ENCODE results near the gene GSTM5.
"Not testable (repeated sequence)": the region's sequence is repeated elsewhere in the genome, so short reads cannot be mapped to it uniquely, and the experiment has no call there.

The GSTM5 gene

GRCh38 chr1:109684777-109685176 lies 27.3 kb upstream of the GSTM5 start:
- H3K4me1 ChIP-seq (ENCODE audit: control insufficient read depth, low read depth, low read length); H3K27ac ChIP-seq (ENCODE audit: low read length); H3K9ac ChIP-seq (ENCODE audit: low read length); H3K36me3 ChIP-seq (ENCODE audit: control insufficient read depth, low read depth, low read length); H3K9me3 ChIP-seq (ENCODE audit: control insufficient read depth, low read depth, low read length); H3K4me3 ChIP-seq (ENCODE audit: low read length); H3K27me3 ChIP-seq (ENCODE audit: control insufficient read depth, insufficient read depth, low read length): not testable (repeated sequence)

DNA sequence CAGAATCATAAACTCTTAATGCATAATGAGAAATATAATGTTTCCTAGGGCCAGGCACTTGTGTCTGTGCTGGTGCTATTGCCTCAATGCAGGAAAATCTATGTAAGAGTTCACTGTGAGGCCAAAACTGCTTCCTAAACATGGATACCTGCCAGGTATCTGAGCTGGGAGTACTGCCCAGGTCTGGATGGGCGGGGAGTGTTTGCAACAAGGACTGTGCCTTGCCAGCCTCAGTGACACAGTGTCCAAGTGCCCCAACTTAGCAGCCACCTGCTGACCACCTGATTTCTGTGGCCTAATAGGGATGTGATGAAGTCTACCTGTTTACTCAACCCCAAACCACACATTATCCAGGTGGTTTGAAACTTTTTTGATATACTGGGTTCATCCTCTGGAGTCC lies 26.7 kb upstream of the GSTM5 start:
- H3K9ac ChIP-seq (ENCODE audit: low read length); H3K27me3 ChIP-seq (ENCODE audit: control insufficient read depth, insufficient read depth, low read length); H3K36me3 ChIP-seq (ENCODE audit: control insufficient read depth, low read depth, low read length); H3K9me3 ChIP-seq (ENCODE audit: control insufficient read depth, low read depth, low read length); H3K4me3 ChIP-seq (ENCODE audit: low read length); H3K4me1 ChIP-seq (ENCODE audit: control insufficient read depth, low read depth, low read length); H3K27ac ChIP-seq (ENCODE audit: low read length): not testable (repeated sequence)

DNA sequence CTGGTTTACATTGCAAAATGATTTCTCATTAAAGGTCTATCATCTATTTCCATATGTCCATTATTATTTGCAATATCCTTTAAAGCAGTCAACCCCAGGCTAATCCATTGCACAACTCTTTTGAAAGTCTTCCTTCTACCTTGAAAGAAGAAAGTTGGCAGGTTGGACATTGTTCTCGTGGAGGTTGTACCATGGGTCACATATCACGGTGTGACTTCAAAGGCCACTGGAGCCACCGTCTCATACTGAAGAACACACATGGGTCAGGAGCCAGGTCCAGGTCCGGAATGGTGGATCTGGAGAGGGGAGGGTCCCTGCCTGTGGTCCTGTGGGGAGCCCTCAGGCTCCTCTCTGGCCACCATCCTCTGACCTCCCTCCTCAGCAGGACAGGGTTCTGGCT lies 26.2 kb upstream of the GSTM5 start:
- not testable (repeated sequence) for H3K27ac ChIP-seq (ENCODE audit: low read length); H3K27me3 ChIP-seq (ENCODE audit: control insufficient read depth, insufficient read depth, low read length); H3K9me3 ChIP-seq (ENCODE audit: control insufficient read depth, low read depth, low read length); H3K4me1 ChIP-seq (ENCODE audit: control insufficient read depth, low read depth, low read length); H3K36me3 ChIP-seq (ENCODE audit: control insufficient read depth, low read depth, low read length); H3K4me3 ChIP-seq (ENCODE audit: low read length); H3K9ac ChIP-seq (ENCODE audit: low read length)

DNA sequence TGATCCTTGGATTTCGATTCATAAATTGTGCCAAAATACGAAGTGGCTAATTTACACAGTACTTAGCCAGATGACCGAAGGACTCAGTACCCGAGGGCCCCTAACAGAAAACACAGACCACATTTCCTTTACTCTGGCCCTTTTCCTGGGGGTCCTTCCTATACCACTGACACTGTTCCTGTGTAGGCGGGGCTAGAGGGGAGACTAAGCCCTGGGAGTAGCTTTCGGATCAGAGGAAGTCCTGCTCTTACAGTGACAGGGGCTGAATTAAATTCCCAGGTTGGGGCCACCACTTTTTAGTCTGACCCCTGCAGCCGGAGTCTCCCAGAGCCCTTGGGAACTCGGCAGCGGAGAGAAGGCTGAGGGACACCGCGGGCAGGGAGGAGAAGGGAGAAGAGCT lies 24.9 kb upstream of the GSTM5 start:
- not testable (repeated sequence) for H3K9ac ChIP-seq (ENCODE audit: low read length); H3K36me3 ChIP-seq (ENCODE audit: control insufficient read depth, low read depth, low read length); H3K27ac ChIP-seq (ENCODE audit: low read length); H3K4me1 ChIP-seq (ENCODE audit: control insufficient read depth, low read depth, low read length); H3K27me3 ChIP-seq (ENCODE audit: control insufficient read depth, insufficient read depth, low read length); H3K9me3 ChIP-seq (ENCODE audit: control insufficient read depth, low read depth, low read length)
- H3K4me3 ChIP-seq (ENCODE audit: low read length) = peak overlapping the region; percentile 66

DNA sequence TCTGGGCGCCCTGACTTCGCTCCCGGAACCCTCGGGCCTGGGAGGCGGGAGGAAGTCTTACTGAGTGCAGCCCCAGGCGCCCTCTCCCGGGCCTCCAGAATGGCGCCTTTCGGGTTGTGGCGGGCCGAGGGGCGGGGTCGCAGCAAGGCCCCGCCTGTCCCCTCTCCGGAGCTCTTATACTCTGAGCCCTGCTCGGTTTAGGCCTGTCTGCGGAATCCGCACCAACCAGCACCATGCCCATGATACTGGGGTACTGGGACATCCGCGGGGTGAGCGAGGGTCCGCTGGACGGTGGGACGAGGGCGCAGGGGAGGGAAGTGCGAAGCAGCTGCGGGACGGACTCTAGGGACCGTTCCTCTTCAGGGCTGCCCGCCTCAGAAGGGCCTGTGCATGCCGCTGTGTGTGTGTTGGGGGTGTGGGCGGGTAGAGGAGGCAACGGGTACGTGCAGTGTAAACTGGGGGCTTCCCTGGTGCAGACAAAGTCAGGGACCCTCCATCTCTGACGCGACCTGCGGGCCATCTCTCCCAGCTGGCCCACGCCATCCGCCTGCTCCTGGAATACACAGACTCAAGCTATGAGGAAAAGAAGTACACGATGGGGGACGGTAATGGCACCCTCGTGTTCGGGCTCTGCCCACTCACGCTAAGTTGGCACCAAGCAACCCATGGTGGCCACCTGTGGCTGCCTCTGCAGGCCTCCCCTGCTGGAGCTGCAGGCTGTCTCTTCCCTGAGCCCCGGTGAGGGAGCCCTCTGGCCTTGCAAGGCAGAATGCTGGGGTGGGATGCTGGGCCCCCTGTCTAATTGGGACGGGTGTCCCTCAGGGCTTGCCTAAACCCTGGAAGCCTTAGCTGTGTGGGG lies 24.2 kb upstream of the GSTM5 start, which contains the start of gene GSTM1:
GSTM1 (plus strand) TSS at position 177 of the 859 bp plus-strand sequence; CDS start at position 234, 57 bp downstream.
- H3K9me3 ChIP-seq (ENCODE audit: control insufficient read depth, low read depth, low read length) = no peaks in the 10 kb centered on the region
- H3K36me3 ChIP-seq (ENCODE audit: control insufficient read depth, low read depth, low read length) = no peaks in the 10 kb centered on the region
- no peaks in the 10 kb centered on the region for H3K4me1 ChIP-seq (ENCODE audit: control insufficient read depth, low read depth, low read length)
- H3K9ac ChIP-seq (ENCODE audit: low read length) = peak within 1 kb of the TSS; percentile 36
- H3K27me3 ChIP-seq (ENCODE audit: control insufficient read depth, insufficient read depth, low read length) = no peaks in the 10 kb centered on the region
- H3K4me3 ChIP-seq (ENCODE audit: low read length) = peak within 1 kb of the TSS; percentile 66
- H3K27ac ChIP-seq (ENCODE audit: low read length) = no peak within 1 kb of the TSS

DNA sequence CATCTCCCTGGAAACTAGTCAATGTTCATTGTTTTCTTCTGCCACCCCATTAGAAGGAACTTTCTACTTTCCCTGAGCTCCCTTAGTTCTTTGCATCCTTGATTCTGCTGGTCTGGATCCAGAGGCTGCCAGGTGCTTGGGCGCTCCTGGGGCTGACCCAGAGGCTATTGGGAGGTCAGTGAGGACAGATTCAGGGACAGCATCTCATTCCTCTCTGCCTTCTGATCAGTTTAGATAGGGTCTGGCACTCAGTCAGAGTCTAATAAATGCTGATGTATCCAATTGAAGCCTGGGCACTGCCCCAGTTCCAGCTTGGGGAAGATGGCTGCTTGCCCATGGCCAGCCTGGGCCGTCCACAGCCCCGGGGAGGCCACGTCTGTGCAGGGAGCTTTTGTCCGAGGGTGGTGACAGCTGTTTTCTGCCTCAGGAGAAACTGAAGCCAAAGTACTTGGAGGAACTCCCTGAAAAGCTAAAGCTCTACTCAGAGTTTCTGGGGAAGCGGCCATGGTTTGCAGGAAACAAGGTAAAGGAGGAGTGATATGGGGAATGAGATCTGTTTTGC lies 22.1 kb upstream of the GSTM5 start:
- Histone ChIP-seq H3K4me1 (ENCODE audit: control insufficient read depth, low read depth, low read length) (no peaks in the 10 kb centered on the region), H3K9ac (ENCODE audit: low read length) (no peak overlapping the region), H3K9me3 (ENCODE audit: control insufficient read depth, low read depth, low read length) (no peaks in the 10 kb centered on the region), H3K36me3 (ENCODE audit: control insufficient read depth, low read depth, low read length) (no peaks in the 10 kb centered on the region), H3K27me3 (ENCODE audit: control insufficient read depth, insufficient read depth, low read length) (no peaks in the 10 kb centered on the region), H3K4me3 (ENCODE audit: low read length) (no peak overlapping the region), H3K27ac (ENCODE audit: low read length) (no peak overlapping the region)

DNA sequence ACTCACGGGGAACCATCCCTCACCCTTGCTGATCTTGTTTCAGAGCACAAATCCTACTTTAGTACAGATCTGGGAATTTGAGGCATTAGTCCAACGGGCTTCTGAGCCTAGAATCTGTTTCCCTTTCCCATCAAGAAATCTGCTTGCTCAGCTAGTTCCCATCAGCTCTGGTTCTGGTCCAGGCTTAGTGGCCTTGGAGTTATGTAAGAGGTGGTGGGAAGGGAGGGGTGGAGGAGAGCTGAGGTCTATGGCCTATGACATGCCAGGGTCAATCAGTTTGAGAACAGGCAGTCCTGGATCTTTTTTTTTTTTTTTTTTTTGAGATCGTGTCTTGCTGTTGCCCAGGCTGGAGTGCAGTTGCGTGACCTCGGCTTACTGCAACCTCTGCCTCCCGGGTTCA lies 20.3 kb upstream of the GSTM5 start:
- no peaks in the 10 kb centered on the region for H3K9me3 ChIP-seq (ENCODE audit: control insufficient read depth, low read depth, low read length)
- no peak overlapping the region for H3K4me3 ChIP-seq (ENCODE audit: low read length)
- no peaks in the 10 kb centered on the region for H3K36me3 ChIP-seq (ENCODE audit: control insufficient read depth, low read depth, low read length)
- no peaks in the 10 kb centered on the region for H3K27me3 ChIP-seq (ENCODE audit: control insufficient read depth, insufficient read depth, low read length)
- H3K27ac ChIP-seq (ENCODE audit: low read length) = no peak overlapping the region
- no peaks in the 10 kb centered on the region for H3K4me1 ChIP-seq (ENCODE audit: control insufficient read depth, low read depth, low read length)
- no peak overlapping the region for H3K9ac ChIP-seq (ENCODE audit: low read length)

GRCh38 chr1:109694400-109694799 lies 17.7 kb upstream of the GSTM5 start:
- H3K27me3 ChIP-seq (ENCODE audit: control insufficient read depth, insufficient read depth, low read length); H3K36me3 ChIP-seq (ENCODE audit: control insufficient read depth, low read depth, low read length); H3K27ac ChIP-seq (ENCODE audit: low read length); H3K4me1 ChIP-seq (ENCODE audit: control insufficient read depth, low read depth, low read length); H3K4me3 ChIP-seq (ENCODE audit: low read length); H3K9ac ChIP-seq (ENCODE audit: low read length); H3K9me3 ChIP-seq (ENCODE audit: control insufficient read depth, low read depth, low read length): not testable (repeated sequence)

- H3K9me3 ChIP-seq (ENCODE audit: control insufficient read depth, low read depth, low read length); H3K27me3 ChIP-seq (ENCODE audit: control insufficient read depth, insufficient read depth, low read length); H3K4me1 ChIP-seq (ENCODE audit: control insufficient read depth, low read depth, low read length); H3K9ac ChIP-seq (ENCODE audit: low read length); H3K36me3 ChIP-seq (ENCODE audit: control insufficient read depth, low read depth, low read length); H3K27ac ChIP-seq (ENCODE audit: low read length); H3K4me3 ChIP-seq (ENCODE audit: low read length): not testable (repeated sequence)
Observed at GRCh38 chr1:109695138-109695537, 16.9 kb upstream of the GSTM5 start.

DNA sequence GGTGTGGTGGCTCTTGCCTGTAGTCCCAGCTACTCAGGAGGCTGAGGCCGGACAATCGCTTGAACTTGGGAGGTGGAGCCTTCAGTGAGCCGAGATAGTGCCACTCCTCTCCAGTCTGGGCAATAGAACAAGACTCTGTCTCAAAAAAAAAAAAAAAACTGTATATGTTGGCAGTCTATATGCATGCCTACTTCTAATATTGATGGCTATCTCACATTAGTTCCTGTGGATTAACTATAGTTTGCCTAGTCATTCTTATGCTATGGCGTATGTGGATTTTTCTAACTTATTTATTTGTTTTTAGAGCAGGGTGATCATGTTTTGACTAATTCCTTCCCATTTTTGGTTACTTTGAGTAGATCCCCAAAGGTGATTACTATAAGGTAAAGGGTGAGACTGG lies 15.0 kb upstream of the GSTM5 start:
- Histone ChIP-seq H3K9me3 (ENCODE audit: control insufficient read depth, low read depth, low read length) (no peaks in the 10 kb centered on the region), H3K9ac (ENCODE audit: low read length) (no peak overlapping the region), H3K4me3 (ENCODE audit: low read length) (no peak overlapping the region), H3K36me3 (ENCODE audit: control insufficient read depth, low read depth, low read length) (no peaks in the 10 kb centered on the region), H3K4me1 (ENCODE audit: control insufficient read depth, low read depth, low read length) (no peaks in the 10 kb centered on the region), H3K27me3 (ENCODE audit: control insufficient read depth, insufficient read depth, low read length) (no peaks in the 10 kb centered on the region), H3K27ac (ENCODE audit: low read length) (no peak overlapping the region)

DNA sequence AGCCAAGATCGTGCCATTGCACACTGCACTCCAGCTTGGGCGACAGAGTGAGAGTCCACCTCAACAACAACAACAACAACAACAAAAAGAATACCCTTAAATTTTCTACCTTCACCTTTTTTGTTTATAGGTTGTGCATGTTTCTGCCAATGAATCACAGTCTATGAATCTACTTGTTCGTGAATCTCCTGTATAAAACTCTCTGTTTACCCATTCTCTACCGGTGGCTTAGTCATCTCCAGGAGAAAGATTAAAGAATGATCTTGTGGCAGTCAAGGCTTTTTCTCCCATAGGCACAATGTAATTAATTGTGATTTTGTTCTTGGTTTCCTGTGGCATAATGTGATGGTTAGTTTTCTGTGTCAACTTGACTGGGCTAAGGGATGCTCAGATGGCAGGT lies 14.2 kb upstream of the GSTM5 start:
- H3K4me3 ChIP-seq (ENCODE audit: low read length); H3K27me3 ChIP-seq (ENCODE audit: control insufficient read depth, insufficient read depth, low read length); H3K36me3 ChIP-seq (ENCODE audit: control insufficient read depth, low read depth, low read length); H3K9ac ChIP-seq (ENCODE audit: low read length); H3K4me1 ChIP-seq (ENCODE audit: control insufficient read depth, low read depth, low read length); H3K27ac ChIP-seq (ENCODE audit: low read length); H3K9me3 ChIP-seq (ENCODE audit: control insufficient read depth, low read depth, low read length): not testable (repeated sequence)

- not testable (repeated sequence) for H3K36me3 ChIP-seq (ENCODE audit: control insufficient read depth, low read depth, low read length); H3K9me3 ChIP-seq (ENCODE audit: control insufficient read depth, low read depth, low read length); H3K4me3 ChIP-seq (ENCODE audit: low read length); H3K4me1 ChIP-seq (ENCODE audit: control insufficient read depth, low read depth, low read length); H3K9ac ChIP-seq (ENCODE audit: low read length); H3K27me3 ChIP-seq (ENCODE audit: control insufficient read depth, insufficient read depth, low read length); H3K27ac ChIP-seq (ENCODE audit: low read length)
Observed at GRCh38 chr1:109702940-109703339, 9.1 kb upstream of the GSTM5 start.
